C4-2B (cell line): ENCODE results near the gene CNTFR.

ENCODE experiments used
- ZFX ChIP-seq: fragments of 450-650 bp; IDR thresholded peaks from 2 replicates; pipeline ENCODE4 v1.6.1; 2017
- TF ChIP-seq, protein P1 (sequence below): fragments of 450-650 bp; conservative IDR thresholded peaks from 2 replicates; pipeline ENCODE4 v1.5.1; 2017; ENCODE audit warnings: mild to moderate bottlenecking

GRCh38 chr9:34510497-34511468, 78.7 kb downstream of the CNTFR start:
- TF ChIP-seq, protein P1, sequence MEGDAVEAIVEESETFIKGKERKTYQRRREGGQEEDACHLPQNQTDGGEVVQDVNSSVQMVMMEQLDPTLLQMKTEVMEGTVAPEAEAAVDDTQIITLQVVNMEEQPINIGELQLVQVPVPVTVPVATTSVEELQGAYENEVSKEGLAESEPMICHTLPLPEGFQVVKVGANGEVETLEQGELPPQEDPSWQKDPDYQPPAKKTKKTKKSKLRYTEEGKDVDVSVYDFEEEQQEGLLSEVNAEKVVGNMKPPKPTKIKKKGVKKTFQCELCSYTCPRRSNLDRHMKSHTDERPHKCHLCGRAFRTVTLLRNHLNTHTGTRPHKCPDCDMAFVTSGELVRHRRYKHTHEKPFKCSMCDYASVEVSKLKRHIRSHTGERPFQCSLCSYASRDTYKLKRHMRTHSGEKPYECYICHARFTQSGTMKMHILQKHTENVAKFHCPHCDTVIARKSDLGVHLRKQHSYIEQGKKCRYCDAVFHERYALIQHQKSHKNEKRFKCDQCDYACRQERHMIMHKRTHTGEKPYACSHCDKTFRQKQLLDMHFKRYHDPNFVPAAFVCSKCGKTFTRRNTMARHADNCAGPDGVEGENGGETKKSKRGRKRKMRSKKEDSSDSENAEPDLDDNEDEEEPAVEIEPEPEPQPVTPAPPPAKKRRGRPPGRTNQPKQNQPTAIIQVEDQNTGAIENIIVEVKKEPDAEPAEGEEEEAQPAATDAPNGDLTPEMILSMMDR, result no peak
- no peak for TF ChIP-seq ZFX
